ENCODE data around the gene CACNA2D3.

Gene CACNA2D3

GRCh38 chr3:54905261-54905888 lies 783.0 kb downstream of the CACNA2D3 start:
- no peak for DNase-seq

- no peak for DNase-seq
These were observed 783.6 kb downstream of the CACNA2D3 start for GRCh38 chr3:54905920-54906319.

GRCh38 chr3:54906763-54907162 lies 784.4 kb downstream of the CACNA2D3 start:
- DNase-seq: no peak

GRCh38 chr3:54909191-54909590 lies 786.8 kb downstream of the CACNA2D3 start:
- DNase-seq: no peak

GRCh38 chr3:54914180-54914579 lies 791.8 kb downstream of the CACNA2D3 start:
- DNase-seq: no peak

GRCh38 chr3:54915181-54915580 lies 792.8 kb downstream of the CACNA2D3 start:
- DNase-seq: no peak

GRCh38 chr3:54915976-54916375 lies 793.6 kb downstream of the CACNA2D3 start:
- DNase-seq: no peak

- no peak for DNase-seq
These were observed 794.4 kb downstream of the CACNA2D3 start for GRCh38 chr3:54916732-54917131.

- no peak for DNase-seq
These were observed 794.8 kb downstream of the CACNA2D3 start for GRCh38 chr3:54917174-54917573.

- no peak for DNase-seq
These were observed 795.5 kb downstream of the CACNA2D3 start for GRCh38 chr3:54917862-54918261.

GRCh38 chr3:54918516-54918915 lies 796.2 kb downstream of the CACNA2D3 start:
- no peak for DNase-seq

GRCh38 chr3:54928046-54928770 lies 805.9 kb downstream of the CACNA2D3 start, which contains the start of gene LRTM1:
TSS of gene LRTM1 (minus strand) at chr3:54928059. CDS start at chr3:54927911, 148 bp downstream.
- DNase-seq: no peak

- no peak for DNase-seq
These were observed 808.8 kb downstream of the CACNA2D3 start for GRCh38 chr3:54931182-54931581.

- DNase-seq: no peak
These were observed 810.3 kb downstream of the CACNA2D3 start for GRCh38 chr3:54932606-54933005.

- no peak for DNase-seq
These were observed 813.5 kb downstream of the CACNA2D3 start for GRCh38 chr3:54935869-54936268.

GRCh38 chr3:54936561-54936960 lies 814.2 kb downstream of the CACNA2D3 start:
- no peak for DNase-seq

- no peak for DNase-seq
These were observed 817.4 kb downstream of the CACNA2D3 start for GRCh38 chr3:54939557-54940300.

GRCh38 chr3:54940971-54941370 lies 818.6 kb downstream of the CACNA2D3 start:
- DNase-seq: no peak

- DNase-seq: no peak
These were observed 819.5 kb downstream of the CACNA2D3 start for GRCh38 chr3:54941690-54942362.

- no peak for DNase-seq
These were observed 827.2 kb downstream of the CACNA2D3 start for GRCh38 chr3:54949491-54950044.

GRCh38 chr3:54950391-54951003 lies 828.1 kb downstream of the CACNA2D3 start:
- no peak for DNase-seq

GRCh38 chr3:54951405-54951804 lies 829.1 kb downstream of the CACNA2D3 start:
- peak in 1 of 2 donors; percentile 32 for DNase-seq
